HG03280 (cell line): ENCODE results near the gene PEX16.

Experiments
- ATAC-seq: cut with Tn5 transposase; IDR thresholded peaks from one replicate; pipeline ENCODE4 v1.9.1; 2021; ENCODE audit warnings: mild to moderate bottlenecking, moderate library complexity; ENCODE audit not compliant: unreplicated experiment

The PEX16 gene

DNA sequence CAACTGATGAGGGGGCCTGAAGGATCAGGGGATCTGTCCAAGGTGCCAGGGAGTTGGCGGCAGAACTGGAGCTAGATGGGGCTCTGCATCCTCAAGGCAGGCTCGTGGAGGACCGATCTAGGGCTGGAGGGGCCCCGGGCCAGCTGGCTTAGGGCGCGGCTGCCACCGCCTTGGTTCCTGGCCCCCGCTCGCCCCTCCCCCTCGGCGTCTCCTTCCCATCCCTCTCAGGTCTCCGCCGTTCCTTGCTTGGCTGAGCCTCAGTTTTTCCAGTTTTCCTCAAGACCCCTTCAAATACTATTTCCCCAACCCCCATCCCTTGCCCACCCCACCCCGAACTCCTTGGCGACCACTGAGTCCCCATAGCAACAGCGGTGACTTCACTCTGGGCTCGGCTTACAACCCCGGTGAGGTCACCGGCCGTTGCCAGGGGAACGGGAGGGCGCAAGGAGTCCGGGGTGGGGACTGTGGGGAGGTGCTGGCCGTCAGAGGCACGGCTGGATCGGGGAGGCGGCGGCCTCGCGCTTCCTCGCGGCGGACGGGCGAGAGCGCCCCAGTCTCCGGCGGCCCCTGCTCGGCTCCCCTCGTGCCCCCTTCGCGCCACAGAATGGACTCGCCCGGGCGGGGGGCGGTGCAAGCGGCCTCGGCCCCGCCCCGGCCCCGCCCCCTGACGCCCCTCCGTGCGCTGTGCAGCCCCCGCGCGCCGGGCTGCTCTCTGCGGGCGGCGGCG lies 18.1 kb downstream of the PEX16 start:
- peak; percentile 56 for ATAC-seq

DNA sequence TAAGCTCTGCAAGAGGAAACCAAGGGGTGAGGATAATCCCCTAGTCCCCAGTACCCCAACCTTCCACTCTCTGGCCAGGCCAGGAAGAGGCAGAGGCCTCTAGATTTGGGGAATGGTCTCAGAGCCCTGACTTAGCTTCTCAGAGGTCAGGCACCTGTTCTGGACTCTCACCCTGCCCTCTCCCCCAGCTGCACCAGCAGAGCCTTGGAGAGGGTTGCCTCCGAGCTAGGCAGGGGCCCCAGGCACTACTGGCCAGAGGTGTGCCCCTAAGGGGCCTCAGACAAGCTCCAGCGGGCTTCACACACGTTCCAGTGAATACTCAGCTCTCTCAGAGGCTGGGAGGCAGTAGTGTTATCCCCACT lies 18.6 kb downstream of the PEX16 start:
- ATAC-seq: no peak

DNA sequence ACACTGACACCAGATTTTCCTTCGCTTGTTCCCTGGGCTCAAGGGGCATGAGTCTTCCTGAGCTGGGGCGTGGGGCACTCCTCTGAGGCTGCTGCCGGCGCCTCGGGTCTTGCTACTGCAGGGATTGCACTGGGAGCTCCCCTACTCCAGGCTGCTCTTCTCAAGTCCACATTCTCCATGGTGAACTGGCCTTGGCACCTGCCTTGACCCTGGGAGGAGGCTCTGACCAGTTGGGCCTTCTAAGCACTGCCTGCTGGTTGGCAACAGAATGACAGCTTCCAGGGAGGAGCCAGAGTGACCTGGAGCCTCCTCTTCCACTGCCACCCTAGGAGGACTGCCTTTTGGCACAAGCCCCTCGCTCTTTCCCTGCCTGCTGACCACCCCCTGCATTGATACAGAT lies 20.1 kb downstream of the PEX16 start:
- ATAC-seq: no peak

DNA sequence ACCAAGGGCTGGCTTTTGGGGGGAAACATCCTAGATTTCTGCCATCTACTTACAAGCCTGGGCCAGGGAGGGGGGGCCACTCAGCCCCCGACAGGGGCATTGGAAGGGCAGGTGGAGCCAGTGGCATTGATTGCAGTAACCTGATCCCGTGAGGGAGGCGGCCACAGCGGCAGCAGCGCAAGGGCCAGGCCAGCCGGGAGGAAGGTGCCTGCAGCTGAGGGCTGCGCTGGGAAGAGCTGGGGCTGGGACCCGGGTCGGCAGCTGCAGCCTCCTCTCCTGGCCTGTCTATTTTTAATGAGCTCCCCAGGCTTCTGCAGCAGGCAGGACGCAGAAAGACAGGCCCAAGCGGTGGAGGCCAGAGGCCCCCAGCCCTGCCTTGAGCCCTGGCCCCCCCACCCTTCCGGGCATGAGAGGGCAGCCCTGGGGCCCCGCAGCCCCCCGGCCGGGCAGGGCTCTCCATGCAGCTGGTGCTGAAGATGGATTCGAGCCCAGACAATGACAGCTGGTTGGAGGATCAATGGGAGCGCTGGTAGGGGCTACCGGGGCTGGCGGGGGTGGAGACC lies 21.2 kb downstream of the PEX16 start:
- no peak for ATAC-seq

DNA sequence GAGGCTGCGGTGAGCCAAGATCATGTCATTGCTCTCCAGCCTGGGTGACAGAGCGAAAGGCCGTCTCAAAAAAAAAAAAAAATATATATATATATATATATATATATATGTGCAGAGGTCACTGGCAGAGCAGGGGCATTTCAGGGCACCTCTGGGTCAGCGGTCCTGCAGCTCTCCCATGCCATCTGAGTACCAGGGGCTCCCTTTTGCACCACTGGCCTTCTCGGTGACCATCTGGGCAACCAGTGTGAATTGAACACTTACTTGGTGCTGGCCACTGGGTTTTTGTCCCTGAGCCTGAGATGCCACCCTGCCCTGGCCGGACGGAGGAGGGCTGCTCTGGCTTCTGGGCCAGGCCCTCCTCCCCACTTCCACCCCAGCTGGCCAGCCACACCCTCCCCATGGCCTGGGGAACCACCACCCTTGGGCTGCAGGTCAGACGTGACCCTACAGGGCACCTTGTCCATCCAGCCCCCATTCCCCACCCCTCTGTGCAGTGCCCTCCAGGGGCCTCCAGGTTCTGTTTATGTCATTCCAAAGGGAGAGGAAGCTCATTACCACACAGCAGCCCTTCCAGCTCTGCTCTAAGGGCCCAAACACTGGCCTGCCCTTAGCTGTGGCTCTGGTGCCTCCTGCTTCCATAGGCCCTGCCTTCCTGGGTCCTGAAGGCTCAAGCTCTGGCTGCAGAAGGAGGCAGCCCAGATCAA lies 22.0 kb downstream of the PEX16 start:
- no peak for ATAC-seq

DNA sequence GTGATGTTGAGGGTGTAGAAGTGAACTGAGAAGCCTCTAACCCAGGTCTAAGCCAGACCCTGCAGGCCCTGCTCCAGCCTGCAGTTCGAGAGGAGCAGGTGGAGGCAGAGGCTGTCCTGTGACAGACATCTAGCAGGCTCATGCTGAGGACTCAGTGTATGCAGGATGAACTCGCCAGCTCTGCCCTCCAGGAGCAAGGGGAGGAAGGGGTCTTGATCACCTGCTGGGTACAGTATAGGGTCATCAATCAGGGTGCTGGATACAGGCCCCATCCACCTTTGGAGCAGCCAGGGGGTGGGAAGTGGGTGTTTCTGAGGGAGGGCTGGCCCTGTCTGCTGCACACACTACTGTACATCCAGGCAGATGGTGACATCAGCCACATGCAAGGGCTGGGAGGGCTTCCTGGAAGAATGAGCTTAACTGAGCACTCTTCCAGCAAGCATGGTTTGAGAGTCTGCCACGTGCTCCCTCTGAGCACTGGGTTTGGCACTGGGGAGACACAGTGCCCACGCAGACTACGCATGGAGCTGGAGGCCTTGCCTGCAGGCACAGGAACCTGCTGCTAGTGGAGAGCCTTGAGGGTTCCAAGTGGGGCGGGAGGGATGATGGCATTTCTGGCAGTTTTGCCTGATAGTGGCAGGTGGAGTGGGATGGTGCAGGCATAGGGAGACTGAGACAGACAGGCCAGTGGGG lies 23.0 kb downstream of the PEX16 start:
- ATAC-seq: no peak

DNA sequence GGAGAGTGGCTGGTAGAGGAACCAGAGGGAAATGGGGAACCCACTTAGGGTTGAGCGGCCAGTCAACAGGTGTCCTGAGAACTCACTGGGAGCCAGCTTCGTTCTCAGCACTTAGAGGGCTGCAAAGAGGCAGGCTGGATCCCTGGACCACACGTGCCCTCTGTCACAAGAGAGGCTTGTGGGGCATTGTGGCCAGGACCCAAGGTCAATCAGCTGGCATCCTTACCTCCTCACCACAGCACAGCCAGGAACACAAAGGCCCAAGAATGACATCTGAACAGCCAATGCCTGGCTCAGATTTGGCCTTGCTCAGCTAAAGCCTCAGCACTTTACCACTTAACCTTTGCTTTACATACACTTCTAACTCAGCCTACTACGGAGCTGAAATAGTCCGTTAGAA lies 24.8 kb downstream of the PEX16 start:
- ATAC-seq: no peak

DNA sequence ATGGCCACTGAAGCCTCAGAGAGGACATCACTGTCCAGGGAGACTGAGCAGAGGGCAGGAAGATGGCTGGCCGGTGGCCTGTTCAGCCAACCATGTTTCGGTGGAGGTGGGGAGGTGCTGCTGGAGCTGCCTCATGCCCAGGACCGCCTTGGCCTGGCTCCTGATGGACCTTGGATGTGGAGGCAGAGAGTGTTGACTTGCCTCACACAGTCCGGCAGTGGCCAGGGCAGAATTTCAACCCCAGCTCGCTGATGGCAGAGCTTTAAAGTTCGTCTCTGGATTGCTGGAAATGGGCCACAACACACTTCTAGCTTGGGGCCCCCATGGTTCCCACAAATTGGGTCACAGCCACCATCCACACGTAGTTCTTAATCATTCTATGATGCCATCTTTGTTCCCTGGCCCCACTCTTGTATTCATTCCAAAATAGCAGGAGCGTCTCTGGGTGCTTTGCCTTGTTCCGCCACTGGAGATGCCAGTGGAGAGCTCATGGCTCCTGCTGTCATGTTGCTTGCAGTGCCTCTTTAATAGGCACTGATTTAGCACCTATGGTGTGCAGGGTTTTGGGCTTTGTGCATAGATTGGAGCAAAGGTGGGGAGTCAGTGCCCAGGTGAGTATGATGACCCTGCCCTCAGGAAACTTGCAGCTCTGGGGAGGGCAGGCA lies 26.7 kb downstream of the PEX16 start:
- no peak for ATAC-seq

DNA sequence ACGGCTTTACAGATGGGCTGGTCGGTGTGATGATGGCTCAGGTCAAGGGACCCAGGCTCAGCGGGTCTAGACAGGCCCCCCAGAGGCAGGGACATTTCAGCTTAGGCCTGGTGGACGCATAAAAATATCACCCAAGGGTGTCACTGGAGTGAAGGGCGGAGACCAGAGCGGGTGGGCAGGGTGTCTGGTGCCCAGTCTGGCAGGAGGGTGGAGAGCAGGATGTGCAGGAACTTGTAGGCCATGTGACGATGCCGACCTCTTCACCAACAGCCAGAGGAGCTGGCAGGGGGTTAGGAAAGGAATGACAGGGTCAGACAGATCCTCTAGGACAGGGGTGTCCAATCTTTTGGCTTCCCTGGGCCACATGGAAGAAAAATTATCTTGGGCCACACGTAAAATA lies 27.7 kb downstream of the PEX16 start:
- no peak for ATAC-seq

DNA sequence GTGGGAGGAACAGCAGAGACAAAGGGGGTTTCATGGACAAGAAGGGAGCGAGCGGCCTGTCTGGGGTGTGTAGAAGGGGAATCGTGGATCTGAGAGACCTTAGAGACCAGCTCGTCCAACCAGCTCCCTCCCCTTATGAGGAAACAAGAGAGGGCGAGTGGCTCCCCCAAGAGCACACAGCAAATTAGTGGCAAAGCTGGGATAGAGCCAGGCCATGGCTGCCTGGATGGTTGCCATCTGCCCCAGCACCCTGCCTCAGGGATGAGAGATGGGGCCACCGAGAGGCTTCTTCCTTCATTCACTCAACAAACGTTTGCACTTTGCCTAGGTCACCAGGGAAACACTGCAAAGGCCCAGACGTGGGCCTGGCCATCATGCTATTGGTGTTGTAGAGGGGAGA lies 28.1 kb downstream of the PEX16 start:
- no peak for ATAC-seq

DNA sequence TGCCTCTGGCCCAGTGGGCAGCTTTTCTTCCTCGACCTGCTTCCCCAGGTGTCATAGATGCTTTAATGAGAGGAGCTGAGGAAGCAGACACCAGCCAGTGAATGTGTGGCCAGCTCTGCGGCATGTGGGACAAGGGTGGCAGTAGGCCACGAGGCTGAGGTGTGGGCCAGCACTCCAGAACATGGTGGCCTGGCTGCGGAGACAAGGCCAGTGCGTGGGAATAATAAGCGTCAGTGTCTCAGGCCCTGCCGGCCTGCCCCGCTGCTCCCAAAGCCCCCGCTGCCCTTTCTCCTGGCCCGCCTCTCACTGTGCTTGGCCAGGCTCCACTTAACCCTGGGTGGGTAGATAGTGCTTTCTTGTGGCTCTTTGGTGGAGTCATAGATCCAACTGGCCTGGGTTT lies 30.1 kb downstream of the PEX16 start:
- no peak for ATAC-seq

DNA sequence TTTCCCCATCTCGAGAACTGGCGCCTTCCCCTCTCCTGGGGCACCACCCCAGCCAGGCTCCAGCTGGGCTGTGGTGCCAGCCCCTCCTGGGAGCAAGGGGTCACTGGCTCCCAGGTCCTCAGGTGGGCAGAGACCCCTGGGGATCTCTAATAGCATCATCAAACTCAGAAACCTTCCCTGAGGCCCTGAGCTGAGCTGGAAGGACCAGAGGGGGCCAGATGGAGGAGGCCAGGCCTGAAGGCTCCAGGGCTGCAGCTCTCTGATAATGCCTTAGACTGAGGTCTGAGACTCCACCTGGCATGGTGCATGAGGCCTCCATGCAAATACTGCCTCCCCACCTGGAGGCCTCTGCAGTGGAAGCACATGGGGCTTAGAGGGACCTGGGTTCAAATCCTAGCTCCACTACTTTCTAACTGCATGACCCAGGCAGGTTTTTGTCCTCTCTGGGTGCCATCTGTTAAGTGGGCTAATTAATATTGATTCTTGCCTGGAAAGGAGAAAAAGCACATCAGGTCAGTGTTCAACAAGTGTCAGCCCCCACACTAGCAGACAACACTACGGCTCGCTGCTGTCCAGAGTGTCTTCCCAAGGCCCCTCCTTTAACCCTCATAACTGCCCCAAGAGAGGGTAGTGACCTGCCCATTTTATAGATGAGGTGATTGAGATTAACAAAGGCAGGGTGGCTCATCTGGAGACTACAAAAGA lies 30.7 kb downstream of the PEX16 start:
- ATAC-seq: no peak

DNA sequence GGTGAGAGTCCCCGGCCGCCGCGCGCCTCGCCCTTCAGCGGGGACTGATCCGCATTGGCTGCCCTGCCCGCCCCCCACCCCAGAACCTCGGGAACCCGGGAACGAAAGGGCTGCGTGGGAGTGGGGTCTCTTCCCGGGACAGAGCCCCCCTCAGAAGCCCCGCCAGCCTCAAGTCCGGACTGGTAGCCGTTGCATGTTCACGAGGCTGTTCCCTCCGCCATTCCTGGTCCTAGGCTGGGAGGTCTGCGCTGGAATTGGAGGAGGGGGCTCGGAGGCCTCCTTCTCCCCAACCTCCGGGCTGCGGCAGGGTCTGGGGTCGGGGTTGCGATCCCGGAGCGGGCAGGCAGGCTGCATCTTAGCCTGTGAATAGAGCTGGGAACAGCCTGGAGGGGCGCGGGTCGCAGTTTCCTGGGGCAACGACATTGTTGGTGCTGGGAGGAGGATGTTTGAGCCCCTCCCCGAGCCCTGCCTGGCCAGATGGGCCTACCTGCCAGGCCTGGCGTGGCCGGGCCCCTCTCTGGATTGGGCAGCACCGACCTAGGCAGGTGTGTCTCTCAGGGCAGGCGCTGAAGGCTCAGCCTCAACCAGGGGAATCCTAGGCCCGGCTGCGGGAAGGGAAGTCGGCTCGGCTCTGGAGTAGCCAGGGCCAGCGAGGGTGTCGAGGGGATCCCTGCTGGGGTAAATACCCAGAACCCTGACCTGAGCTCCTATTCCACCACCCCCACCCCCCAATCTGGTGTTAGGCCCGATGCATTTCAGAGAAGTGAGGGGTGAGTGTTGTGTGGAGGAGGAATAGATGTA lies 31.6 kb downstream of the PEX16 start:
- peak; percentile 2 for ATAC-seq

DNA sequence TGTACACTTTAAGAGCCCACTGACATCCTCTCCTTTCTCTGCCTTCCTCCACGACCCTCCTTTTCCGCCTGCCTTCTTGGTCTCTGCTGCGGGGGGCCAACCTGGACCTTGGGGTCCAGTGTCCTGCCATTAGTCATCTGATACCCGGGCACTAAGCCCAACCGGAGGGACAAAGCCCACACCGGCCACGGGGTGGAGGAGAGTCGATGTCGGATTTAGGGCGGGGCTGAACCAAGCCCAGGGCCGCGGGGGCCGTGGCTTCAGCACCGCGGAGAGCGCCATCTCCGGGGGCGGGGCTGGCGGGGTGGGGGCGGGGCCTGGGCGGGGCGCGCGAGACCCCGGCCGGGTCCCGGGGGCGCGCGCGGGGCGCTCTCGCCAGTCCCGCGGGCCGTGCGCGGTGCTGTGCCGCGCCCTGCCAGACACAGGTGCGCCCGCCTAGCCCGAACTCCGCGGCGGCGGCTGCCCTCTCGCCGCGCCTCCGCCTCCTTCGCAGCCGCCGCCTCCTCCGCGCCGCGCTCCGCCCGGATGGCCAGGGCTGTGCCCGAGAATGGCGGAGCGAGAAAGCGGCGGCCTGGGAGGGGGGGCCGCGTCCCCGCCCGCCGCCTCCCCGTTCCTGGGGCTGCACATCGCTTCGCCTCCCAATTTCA lies 32.3 kb downstream of the PEX16 start, which contains the start of gene MAPK8IP1:
MAPK8IP1 (plus strand) TSS at position 378 of the 647 bp plus-strand sequence; CDS start at position 548, 170 bp downstream.
- ATAC-seq: peak; percentile 57

DNA sequence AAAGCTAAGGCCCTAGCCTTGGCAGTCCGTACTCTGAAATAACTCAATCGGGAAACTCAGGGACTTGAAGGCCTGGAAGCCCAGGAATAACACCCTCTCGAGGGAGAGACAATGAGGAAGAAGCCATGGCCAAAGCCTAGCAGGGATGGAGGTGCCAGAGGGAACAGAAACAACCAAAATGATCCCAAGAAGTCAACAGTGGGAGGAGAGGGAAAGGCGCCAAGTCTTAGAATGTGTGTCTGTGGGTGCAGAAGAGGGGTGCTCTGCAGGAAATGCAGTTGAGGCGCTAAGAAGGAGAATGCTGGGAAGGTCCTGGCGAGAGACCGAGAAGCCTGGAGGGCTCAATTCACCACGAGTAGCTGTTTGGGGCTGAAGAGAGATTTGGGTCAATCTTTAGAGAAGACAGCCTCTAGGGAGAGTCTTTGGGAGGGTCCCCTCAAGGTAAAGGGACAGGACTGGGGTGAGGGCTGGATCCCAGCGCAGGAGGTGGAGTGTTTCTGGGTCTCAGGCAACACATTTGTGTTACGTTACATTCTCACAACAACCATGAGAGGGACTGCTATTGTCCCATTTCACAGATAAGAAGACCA lies 33.0 kb downstream of the PEX16 start:
- no peak for ATAC-seq

DNA sequence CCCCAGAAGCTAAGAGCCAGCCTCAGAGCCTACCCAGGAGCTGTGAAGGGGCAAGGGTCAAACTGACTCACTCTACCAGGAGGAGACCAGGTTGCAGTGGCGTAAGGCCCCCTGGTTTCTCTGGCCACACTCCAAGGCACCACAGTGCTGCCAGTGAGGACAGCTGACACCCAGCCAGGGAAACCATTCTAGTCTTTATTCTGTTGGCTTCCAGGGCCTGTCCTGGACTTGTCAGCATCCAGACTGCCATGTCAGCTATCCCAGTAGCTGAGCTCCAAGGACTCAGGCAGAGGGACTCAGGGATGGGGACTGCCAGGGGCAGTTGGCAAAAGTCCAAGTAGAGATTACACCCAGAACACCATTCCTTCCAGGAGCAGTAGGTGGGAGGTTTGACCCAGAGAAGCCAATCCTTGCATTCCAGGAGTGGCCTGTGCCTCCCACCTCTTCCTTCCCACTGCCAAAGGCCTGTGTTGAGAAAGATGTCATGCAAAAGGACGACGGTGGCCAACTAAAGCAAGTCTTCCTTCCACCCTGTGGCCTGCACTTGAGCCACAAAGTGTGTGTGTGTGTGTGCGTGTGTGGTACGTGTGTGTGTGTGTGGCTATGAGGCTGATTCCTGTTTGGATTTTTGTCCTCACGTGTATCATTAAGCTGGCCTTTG lies 35.8 kb downstream of the PEX16 start:
- no peak for ATAC-seq

DNA sequence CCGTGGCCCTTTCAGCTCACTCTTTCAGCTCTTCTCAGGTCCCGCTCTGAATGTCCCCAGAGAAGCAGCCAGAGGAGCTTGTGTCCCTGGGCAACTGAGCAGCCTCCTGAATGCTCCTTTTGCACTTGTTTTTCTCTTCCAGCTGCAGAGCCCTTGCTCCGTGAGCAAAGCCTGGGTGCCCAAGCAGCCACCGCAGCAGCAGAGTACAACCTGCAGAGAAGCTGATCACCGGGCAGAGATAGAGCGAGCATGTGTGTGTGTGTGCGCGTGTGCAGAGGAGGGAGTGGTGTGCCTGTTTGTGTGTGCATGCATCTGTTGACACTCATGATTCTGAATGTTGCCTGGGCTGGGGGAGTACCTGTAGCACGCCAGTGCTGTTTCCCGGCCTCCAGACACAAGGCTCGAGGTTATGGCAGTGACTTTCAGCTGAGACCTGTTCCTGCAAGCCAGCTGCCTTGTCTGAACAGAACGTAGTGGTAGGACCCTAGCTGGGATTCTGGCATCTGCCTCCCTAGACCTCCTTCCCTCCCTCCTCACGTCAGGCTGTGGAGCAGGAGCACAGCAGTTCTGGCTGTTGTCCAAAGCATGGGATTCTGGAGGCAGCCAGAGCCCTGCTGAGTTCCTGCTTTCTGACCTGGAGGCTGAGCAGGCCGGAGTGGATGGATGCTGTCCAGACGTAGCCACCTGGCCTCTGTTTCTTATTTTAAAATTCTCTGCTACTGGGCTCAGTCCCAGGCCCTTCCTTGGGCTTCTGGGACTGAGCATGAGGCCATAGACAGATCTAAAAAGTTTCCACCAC lies 36.7 kb downstream of the PEX16 start:
- ATAC-seq: no peak
